T-helper 22 cell (primary cell): ENCODE measurements around the gene DNAJC7.
"Not testable (repeated sequence)": the region's sequence is repeated elsewhere in the genome, so short reads cannot be mapped to it uniquely, and the experiment has no call there.

ENCODE experiments used
- DNase-seq: peaks from one replicate; pipeline ENCODE4 v3.0.0-alpha.2; 2020; ENCODE audit warnings: low read depth

DNAJC7 gene

DNA sequence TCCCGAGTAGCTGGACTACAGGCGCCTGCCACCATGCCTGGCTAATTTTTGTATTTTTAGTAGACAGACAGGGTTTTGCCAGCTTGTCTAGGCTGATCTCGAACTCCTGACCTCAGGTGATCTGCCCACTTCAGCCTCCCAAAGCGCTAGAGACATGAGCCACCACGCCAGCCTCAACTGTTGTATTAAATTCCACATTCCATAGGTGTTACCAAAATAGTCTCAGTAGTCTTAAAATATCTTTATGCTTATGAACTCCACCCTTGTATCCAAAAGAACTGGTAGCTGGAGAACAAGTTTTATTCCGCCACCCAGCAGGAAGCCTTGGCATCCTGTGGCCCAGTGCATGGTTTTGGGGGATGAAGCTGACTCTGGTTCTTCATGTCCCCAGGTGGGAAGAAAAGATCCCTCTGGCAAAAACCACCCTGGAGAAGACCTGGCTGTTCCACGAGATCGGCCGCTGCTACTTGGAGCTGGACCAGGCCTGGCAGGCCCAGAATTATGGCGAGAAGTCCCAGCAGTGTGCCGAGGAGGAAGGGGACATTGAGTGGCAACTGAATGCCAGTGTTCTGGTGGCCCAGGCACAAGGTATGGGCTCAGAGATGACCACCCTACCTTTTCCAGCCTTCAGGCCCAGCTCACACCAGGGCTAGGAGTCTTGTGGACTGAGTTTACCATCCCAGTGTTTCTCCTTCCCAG is 68.3 kb downstream of the DNAJC7 start:
- no peak for DNase-seq

- DNase-seq: no peak
These were observed 72.3 kb downstream of the DNAJC7 start for GRCh38 chr17:41944943-41945342.

- DNase-seq: no peak
These were observed 73.7 kb downstream of the DNAJC7 start for GRCh38 chr17:41943492-41943891.

- DNase-seq: no peak
These were observed 74.4 kb downstream of the DNAJC7 start for GRCh38 chr17:41942626-41943373.

DNA sequence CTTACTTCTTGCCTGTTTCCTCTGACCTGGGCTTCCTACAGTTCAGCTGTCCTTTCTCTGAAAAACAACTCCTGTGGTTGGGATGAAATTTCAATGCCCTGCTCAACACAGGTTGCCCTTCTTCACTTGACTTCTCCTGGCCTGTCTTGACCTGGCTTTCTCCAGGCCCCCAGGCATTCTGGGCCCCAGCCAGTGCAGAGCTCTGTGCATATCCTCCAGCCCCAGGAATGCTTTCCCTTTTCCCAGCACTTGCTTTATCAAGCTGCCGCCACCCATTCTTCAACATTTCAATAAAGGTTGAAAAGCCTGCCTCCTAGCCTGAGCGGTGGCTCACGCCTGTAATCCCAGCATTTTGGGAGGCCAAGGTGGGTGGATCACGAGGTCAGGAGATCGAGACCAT is 76.1 kb downstream of the DNAJC7 start:
- DNase-seq: no peak

- DNase-seq: no peak
These were observed 77.5 kb downstream of the DNAJC7 start for GRCh38 chr17:41939693-41940090.

DNA sequence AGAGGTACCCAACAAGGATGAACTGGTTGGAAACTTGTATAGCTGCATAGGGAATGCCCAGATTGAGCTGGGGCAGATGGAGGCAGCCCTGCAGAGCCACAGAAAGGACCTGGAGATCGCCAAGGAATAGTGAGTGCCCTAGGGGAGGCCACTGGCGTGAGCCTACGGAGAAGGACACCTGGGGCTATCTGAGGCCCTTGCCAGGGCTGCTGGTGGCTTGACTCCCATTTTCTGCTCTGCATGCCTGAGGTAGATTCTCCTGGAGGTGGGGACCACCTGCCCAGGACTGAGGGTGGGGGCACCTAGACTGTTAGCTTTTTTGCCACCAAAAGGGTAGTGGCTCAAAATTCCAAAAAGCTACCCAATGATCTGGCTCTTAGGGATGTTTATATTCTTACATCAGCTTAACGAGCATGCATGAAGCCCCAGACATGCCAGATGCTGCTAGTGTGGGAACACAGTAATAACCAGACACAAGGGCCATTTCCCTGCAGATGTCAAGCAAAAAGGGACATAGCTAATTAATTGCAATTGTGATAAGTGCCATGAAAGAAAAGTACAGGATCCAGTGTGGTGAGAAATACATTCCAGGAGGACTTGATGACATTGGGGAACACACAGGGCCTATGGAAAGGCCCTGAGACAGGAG is 78.1 kb downstream of the DNAJC7 start:
- no peak for DNase-seq

- no peak for DNase-seq
These were observed 79.0 kb downstream of the DNAJC7 start for GRCh38 chr17:41937970-41938954.

- DNase-seq: no peak
These were observed 81.6 kb downstream of the DNAJC7 start for GRCh38 chr17:41935641-41936040.

DNA sequence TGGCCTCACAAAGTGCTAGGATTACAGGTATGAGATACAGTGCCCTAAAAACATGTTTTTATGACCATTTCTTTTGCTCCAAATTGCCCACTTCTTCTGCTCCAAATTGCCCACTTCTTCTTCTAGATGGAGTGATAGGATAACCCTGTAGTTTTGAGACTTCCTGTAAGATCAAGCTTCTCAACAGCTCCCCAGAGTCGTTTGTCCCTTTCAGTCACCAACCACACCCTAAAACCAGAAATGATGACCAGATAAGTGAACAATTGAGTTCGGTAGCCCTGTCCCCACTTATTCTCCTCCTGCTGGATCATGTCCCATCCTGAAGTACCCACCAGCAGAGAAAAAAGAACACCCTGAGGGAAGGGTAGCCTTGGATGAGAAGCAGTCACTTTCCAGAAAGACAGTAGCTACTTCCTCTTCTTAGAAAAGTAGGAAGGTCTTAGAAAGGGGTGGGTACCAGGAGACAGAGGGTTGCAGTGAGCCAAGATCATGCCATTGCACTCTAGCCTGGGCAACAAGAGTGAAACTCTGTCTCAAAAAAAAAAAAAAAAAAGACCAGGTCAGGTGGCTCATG is 84.3 kb downstream of the DNAJC7 start:
- DNase-seq: no peak

DNA sequence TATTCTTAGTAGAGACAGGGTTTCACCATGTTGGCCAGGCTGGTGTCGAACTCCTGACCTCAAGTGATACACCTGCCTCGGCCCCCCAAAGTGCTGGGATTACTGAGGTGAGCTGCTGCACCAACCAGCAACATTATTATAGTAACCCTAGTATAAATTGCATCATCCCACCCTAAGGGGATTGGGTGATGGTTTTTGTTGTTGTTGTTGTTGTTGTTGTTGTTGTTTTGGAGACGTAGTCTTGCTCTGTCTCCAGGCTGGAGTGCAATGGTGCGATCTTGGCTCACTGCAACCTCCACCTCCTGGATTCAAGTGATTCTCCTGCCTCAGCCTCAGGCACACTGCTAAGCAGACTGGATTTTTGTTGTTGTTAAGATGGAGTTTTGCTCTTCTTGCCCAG is 85.5 kb downstream of the DNAJC7 start:
- DNase-seq: not testable (repeated sequence)

GRCh38 chr17:41930833-41931156 is 86.4 kb downstream of the DNAJC7 start:
- DNase-seq: not testable (repeated sequence)

DNA sequence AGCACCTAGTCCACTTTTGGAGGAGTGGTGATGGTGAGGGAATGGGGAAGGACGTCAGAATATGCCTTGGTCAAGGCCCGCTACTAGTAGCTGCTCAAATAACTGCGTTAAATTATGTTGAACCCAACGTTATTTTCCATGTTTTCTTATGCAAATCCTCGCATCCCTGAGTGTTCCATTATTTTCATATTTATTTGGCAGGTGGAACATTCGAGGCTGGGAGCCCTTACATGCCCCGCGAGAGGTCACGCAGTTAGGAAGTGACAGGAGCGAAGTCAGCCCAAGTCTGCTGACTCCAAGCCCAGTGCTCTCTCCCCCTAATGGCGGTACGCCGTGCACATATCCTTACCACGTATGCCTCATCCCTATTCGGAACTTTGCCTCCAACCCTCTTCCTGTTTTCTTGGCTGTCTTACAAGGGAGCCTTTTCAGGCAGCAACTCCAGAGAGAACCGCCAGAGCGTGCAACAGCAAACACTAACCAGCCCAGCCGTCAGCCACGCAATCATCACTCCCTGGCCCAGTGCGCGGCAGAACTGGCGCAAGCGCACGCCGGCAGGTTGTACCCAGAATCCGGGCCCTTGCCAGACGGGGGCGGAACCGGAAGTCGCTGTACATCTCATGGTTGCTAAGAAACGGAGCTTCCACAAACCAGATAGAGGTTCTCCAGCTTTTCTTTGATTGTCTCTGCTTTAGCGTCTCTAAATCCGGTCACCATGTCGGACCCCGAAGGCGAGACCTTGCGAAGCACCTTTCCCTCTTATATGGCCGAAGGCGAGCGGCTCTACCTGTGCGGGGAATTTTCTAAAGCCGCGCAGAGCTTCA is 87.0 kb downstream of the DNAJC7 start, which contains the start of gene ODAD4:
TSS of gene ODAD4 (plus strand) at position 609 of the 824 bp plus-strand sequence. CDS start at position 716, 107 bp downstream.
- peak; percentile 95 for DNase-seq

GRCh38 chr17:41928693-41929251 is 88.5 kb downstream of the DNAJC7 start:
- no peak for DNase-seq
